H9 (cell line): ENCODE data around the gene TRAF3. TPM values are rescaled to one million over a fixed set of nuclear protein-coding genes. Genes with fewer than 3 reads are reported as not detected.

Experiments used
- DNase-seq: peaks from one replicate; pipeline ENCODE4 v3.0.0-alpha.2; 2017
- H2AFZ ChIP-seq: one replicate; pipeline ENCODE4 v1.6.1; 2013; ENCODE audit warnings: mild to moderate bottlenecking, low read length, control low read depth, moderate library complexity
- H2AK5ac ChIP-seq: 2 replicates; pipeline ENCODE4 v1.6.1; 2013; ENCODE audit warnings: low read length, control low read depth, mixed read lengths; ENCODE audit not compliant: insufficient read length
- H2BK120ac ChIP-seq: one replicate; pipeline ENCODE4 v1.6.1; 2013; ENCODE audit warnings: low read depth, mild to moderate bottlenecking, low read length, control low read depth, inconsistent platforms; ENCODE audit not compliant: poor library complexity, severe bottlenecking
- H2BK12ac ChIP-seq: 2 replicates; pipeline ENCODE4 v1.6.1; 2013; ENCODE audit warnings: low read length, control low read depth, mixed read lengths, low read depth; ENCODE audit not compliant: insufficient read length
- H2BK15ac ChIP-seq: 2 replicates; pipeline ENCODE4 v1.6.1; 2013; ENCODE audit warnings: low read depth, low read length, control low read depth
- H2BK20ac ChIP-seq: one replicate; pipeline ENCODE4 v1.6.1; 2013; ENCODE audit warnings: low read depth, mild to moderate bottlenecking, low read length, control low read depth, inconsistent platforms; ENCODE audit not compliant: poor library complexity, severe bottlenecking
- H2BK5ac ChIP-seq: 2 replicates; pipeline ENCODE4 v1.6.1; 2013; ENCODE audit warnings: low read length, control low read depth, mixed read lengths; ENCODE audit not compliant: insufficient read length
- H3K14ac ChIP-seq: 2 replicates; pipeline ENCODE4 v1.6.1; 2013; ENCODE audit warnings: low read length, control low read depth; ENCODE audit not compliant: insufficient read depth
- H3K18ac ChIP-seq: 2 replicates; pipeline ENCODE4 v1.6.1; 2013; ENCODE audit warnings: low read depth, mild to moderate bottlenecking, mixed read lengths, low read length, control low read depth; ENCODE audit not compliant: insufficient read length
- H3K23ac ChIP-seq: 2 replicates; pipeline ENCODE4 v1.6.1; 2013; ENCODE audit warnings: low read length, control low read depth, mixed read lengths, low read depth; ENCODE audit not compliant: insufficient read length
- H3K23me2 ChIP-seq: 2 replicates; pipeline ENCODE4 v1.6.1; 2013; ENCODE audit warnings: low read depth, mild to moderate bottlenecking, mixed read lengths, low read length, control low read depth; ENCODE audit not compliant: insufficient read length, poor library complexity, severe bottlenecking
- H3K27ac ChIP-seq: 2 replicates; pipeline ENCODE4 v1.5.1; 2013; ENCODE audit warnings: low read length, control low read depth, mixed read lengths, low read depth; ENCODE audit not compliant: insufficient read length
- H3K27me3 ChIP-seq: 2 replicates; pipeline ENCODE4 v1.6.1; 2013; ENCODE audit warnings: low read length, control low read depth, inconsistent platforms; ENCODE audit not compliant: insufficient read depth
- H3K4ac ChIP-seq: 2 replicates; pipeline ENCODE4 v1.6.1; 2013; ENCODE audit warnings: low read depth, mild to moderate bottlenecking, control low read depth, inconsistent platforms, low read length, moderate library complexity
- H3K4me1 ChIP-seq: 2 replicates; pipeline ENCODE4 v1.6.1; 2013; ENCODE audit warnings: low read length, control low read depth, inconsistent platforms; ENCODE audit not compliant: insufficient read depth
- H3K4me2 ChIP-seq: 2 replicates; pipeline ENCODE4 v1.6.1; 2013; ENCODE audit warnings: low read length, control low read depth, mixed read lengths; ENCODE audit not compliant: insufficient read length, insufficient read depth
- H3K56ac ChIP-seq: 2 replicates; pipeline ENCODE4 v1.6.1; 2013; ENCODE audit warnings: low read depth, mild to moderate bottlenecking, mixed read lengths, low read length, control low read depth; ENCODE audit not compliant: insufficient read length
- H3K79me1 ChIP-seq: 2 replicates; pipeline ENCODE4 v1.6.1; 2013; ENCODE audit warnings: low read depth, mild to moderate bottlenecking, moderate library complexity, low read length, control low read depth, inconsistent platforms; ENCODE audit not compliant: insufficient read depth, poor library complexity, severe bottlenecking
- H3K79me2 ChIP-seq: 2 replicates; pipeline ENCODE4 v1.6.1; 2013; ENCODE audit warnings: low read length, control low read depth, inconsistent platforms; ENCODE audit not compliant: insufficient read depth
- H3K9ac ChIP-seq: 2 replicates; pipeline ENCODE4 v1.6.1; 2013; ENCODE audit warnings: low read length, control low read depth, mixed read lengths; ENCODE audit not compliant: insufficient read length; ENCODE audit errors: extremely low read depth
- H3K9me3 ChIP-seq: one replicate; pipeline ENCODE4 v1.6.1; 2013; ENCODE audit warnings: low read depth, low read length, inconsistent platforms; ENCODE audit not compliant: control insufficient read depth
- H3T11ph ChIP-seq: one replicate; pipeline ENCODE4 v1.6.1; 2013; ENCODE audit warnings: mild to moderate bottlenecking, low read length, control low read depth, inconsistent platforms
- H4K20me1 ChIP-seq: one replicate; pipeline ENCODE4 v1.6.1; 2013; ENCODE audit not compliant: control insufficient read depth, insufficient read length, insufficient read depth
- H4K5ac ChIP-seq: 2 replicates; pipeline ENCODE4 v1.6.1; 2013; ENCODE audit warnings: low read depth, mild to moderate bottlenecking, mixed read lengths, low read length, control low read depth; ENCODE audit not compliant: insufficient read length
- H4K8ac ChIP-seq: replicated peaks from 2 replicates; pipeline ENCODE4 v1.6.1; 2013; ENCODE audit warnings: low read length, control low read depth, mixed read lengths, low read depth; ENCODE audit not compliant: insufficient read length
- H4K91ac ChIP-seq: 2 replicates; pipeline ENCODE4 v1.6.1; 2013; ENCODE audit warnings: low read depth, mild to moderate bottlenecking, moderate library complexity, mixed read lengths, low read length, control low read depth; ENCODE audit not compliant: insufficient read length
- H3K27ac Mint-ChIP-seq, 3 experiments: 2 replicates in 2 of 3; 3 replicates in 1 of 3; pipeline ENCODE4 v1.8.0; 2020 to 2021; ENCODE audit warnings: mixed read lengths in 3 of 3, mild to moderate bottlenecking in 1 of 3, moderate library complexity in 1 of 3
- H3K27me3 Mint-ChIP-seq: 2 replicates; pipeline ENCODE4 v1.8.0; 2021; ENCODE audit warnings: low read depth, mild to moderate bottlenecking, moderate library complexity, mixed read lengths
- H3K36me3 Mint-ChIP-seq, 3 experiments: 2 replicates in 2 of 3; 3 replicates in 1 of 3; pipeline ENCODE4 v1.8.0; 2020 to 2021; ENCODE audit warnings: low read depth in 3 of 3, mixed read lengths in 3 of 3; ENCODE audit not compliant: insufficient read depth in 1 of 3
- H3K4me1 Mint-ChIP-seq, 2 experiments: 2 replicates each; pipeline ENCODE4 v1.8.0; 2020; ENCODE audit warnings: mixed read lengths in 2 of 2
- H3K4me3 Mint-ChIP-seq, 2 experiments: 2 replicates in 1 of 2; 3 replicates in 1 of 2; pipeline ENCODE4 v1.8.0; 2020 to 2021; ENCODE audit warnings: mild to moderate bottlenecking in 2 of 2, mixed read lengths in 2 of 2, moderate library complexity in 1 of 2
- H3K9me3 Mint-ChIP-seq, 2 experiments: 2 replicates in 1 of 2; 3 replicates in 1 of 2; pipeline ENCODE4 v1.8.0; 2020; ENCODE audit warnings: mild to moderate bottlenecking in 2 of 2, mixed read lengths in 2 of 2, moderate library complexity in 1 of 2
- CTCF ChIP-seq: fragments of 200-600 bp; sonication (generic); conservative IDR thresholded peaks from 3 replicates; pipeline ENCODE4 v1.8.0; 2021; ENCODE audit warnings: antibody characterized with exemption, mild to moderate bottlenecking
- WGBS: extraction: QIAGEN DNeasy Blood & Tissue Kit; methylation state at CpG from one replicate; pipeline ENCODE4 v1.1.7; 2013; ENCODE audit warnings: missing lambda C conversion rate, low lambda C conversion rate, mixed read lengths; ENCODE audit not compliant: insufficient read length; ENCODE audit errors: extremely low coverage; 5-methylcytosine and 5-hydroxymethylcytosine counted together
- total RNA-seq: library from RNA; stranded (reverse); gene quantifications from 2 replicates; pipeline ENCODE4 v1.2.1, GENCODE V29; 2021

The TRAF3 gene
- total RNA-seq, 1 experiment from 2014 or later: 9.6 TPM

- peaks cover 13% of the 10 kb centered on the region for H3K4me1 ChIP-seq
These were observed 53.3 kb downstream of the TRAF3 start for GRCh38 chr14:102830474-102831045.

More at GRCh38 chr14:102830474-102831045, 53.3 kb downstream of the TRAF3 start:
- H2BK5ac ChIP-seq: no peak overlapping the region
- H3K9me3 ChIP-seq: no peaks in the 10 kb centered on the region
- TF ChIP-seq CTCF: no peak
- H3K4me2 ChIP-seq: no peak overlapping the region
- no peak overlapping the region for H2AK5ac ChIP-seq
- no peak overlapping the region for H3K18ac ChIP-seq
- H3K79me2 ChIP-seq: 0 out of 2 replicates have a peak, but pooled peaks cover 2% of the 10 kb centered on the region
- H3K23me2 ChIP-seq: no peaks in the 10 kb centered on the region
- no peak overlapping the region for H3T11ph ChIP-seq
- H3K4ac ChIP-seq: no peak overlapping the region
- Mint-ChIP-seq H3K27me3 (no peaks in the 10 kb centered on the region), H3K27ac (peak overlapping the region in 2 of 3 experiments; percentile 15 to 28; a peak in 1 of 7 replicates), H3K4me1 (peaks cover 66 to 69% of the 10 kb centered on the region in 2 experiments), H3K4me3 (no peak overlapping the region), H3K36me3 (peaks cover 2 to 4% (median 2%) of the 10 kb centered on the region in 3 experiments; a peak in 2 of 7 replicates), H3K9me3 (no peaks in the 10 kb centered on the region)
- H3K27me3 ChIP-seq: no peaks in the 10 kb centered on the region
- no peak overlapping the region for H2BK15ac ChIP-seq
- H4K20me1 ChIP-seq: no peaks in the 10 kb centered on the region
- H2AFZ ChIP-seq: no peak overlapping the region
- H4K8ac ChIP-seq: no peak overlapping the region
- no peaks in the 10 kb centered on the region for H3K79me1 ChIP-seq
- no peak overlapping the region for H2BK12ac ChIP-seq
- H2BK120ac ChIP-seq: no peak overlapping the region
- H3K14ac ChIP-seq: no peak overlapping the region
- no peak overlapping the region for H3K23ac ChIP-seq
- no peak overlapping the region for H2BK20ac ChIP-seq
- H3K9ac ChIP-seq: no peak overlapping the region
- no CpG with 5 or more reads among the region's 3 CpGs for WGBS
- no peak overlapping the region for H4K5ac ChIP-seq
- H4K91ac ChIP-seq: no peak overlapping the region
- no peak for DNase-seq
- H3K56ac ChIP-seq: no peak overlapping the region
- H3K27ac ChIP-seq: no peak overlapping the region
